HCT116 (cell line): ENCODE measurements around the gene SIL1. TPM values are rescaled to one million over a fixed set of nuclear protein-coding genes. Genes with fewer than 3 reads are reported as not detected.
A peak's percentile ranks its signal among the peaks of the same experiment; 100 is the strongest.

Experiments
- ATAC-seq: fragments of 200-7000 bp; cut with Tn5 transposase; 2 replicates; pipeline ENCODE4 v1.9.1; 2020; ENCODE audit warnings: mild to moderate bottlenecking, moderate library complexity
- BruUV-seq: library from RNA; stranded (reverse); fragments of 400-500 nt; replicated peaks from 2 replicates; lab custom pipeline; 2021; lab: Mats Ljungman, UMichigan
- CTCF ChIA-PET: fragments of 300-600 bp; sonication (Branson Sonifier 250); formaldehyde crosslinking; loops from one replicate; lab custom pipeline; 2021; ENCODE audit warnings: antibody characterized with exemption; lab: Charles Lee
- POLR2A ChIA-PET: fragments of 300-600, 350-600 bp; sonication (Branson Sonifier 250); formaldehyde crosslinking; loops from one replicate; lab custom pipeline; 2021; ENCODE audit warnings: antibody characterized with exemption; lab: Charles Lee
- RAD21 ChIA-PET, 2 experiments: fragments of 300-600 bp; sonication (Branson Sonifier 250); formaldehyde crosslinking; loops; one replicate each; lab custom pipeline; 2023; ENCODE audit warnings: low total read pairs in 2 of 2; ENCODE audit not compliant: uncharacterized antibody in 2 of 2, unreplicated experiment in 2 of 2, low non-redundant PET in 1 of 2; lab: Charles Lee
- DNase-seq: peaks from one replicate; pipeline ENCODE4 v3.0.0-alpha.2; 2010; ENCODE audit warnings: low read depth, low spot score
- H2AFZ ChIP-seq: fragments of 200-600 bp; shearing (Covaris generic), sonication (generic); 2 replicates; pipeline ENCODE4 v1.6.1; 2017; ENCODE audit warnings: low read depth, mixed run types, mixed read lengths, antibody characterized with exemption, low read length; ENCODE audit not compliant: poor library complexity, severe bottlenecking
- H3K27ac ChIP-seq: 2 replicates; pipeline ENCODE4 v1.5.1; 2012; ENCODE audit warnings: low read depth, low read length
- H3K27me3 ChIP-seq: fragments of 200-600 bp; sonication (generic); 2 replicates; pipeline ENCODE4 v1.6.1; 2016; ENCODE audit warnings: mixed run types, low read length, mixed read lengths; ENCODE audit not compliant: insufficient read depth
- H3K36me3 ChIP-seq, 2 experiments: fragments of 200-500 bp in 1 of 2; fragments of 200-600 bp in 1 of 2; sonication (Bioruptor generic) in 1 of 2; sonication (generic) in 1 of 2; 2 replicates each; pipeline versions ENCODE4 v1.5.1 to v1.6.1; 2014 to 2016; ENCODE audit warnings: low read length in 2 of 2, inconsistent platforms in 1 of 2, mixed read lengths in 1 of 2, mixed run types in 1 of 2; ENCODE audit not compliant: insufficient read depth in 2 of 2, control insufficient read depth in 1 of 2
- H3K4me1 ChIP-seq, 2 experiments: fragments of 200-600 bp in 1 of 2; sonication (generic) in 1 of 2; 2 replicates each; pipeline versions ENCODE4 v1.5.1 to v1.6.1; 2012 to 2017; ENCODE audit warnings: low read length in 2 of 2, inconsistent platforms in 1 of 2, mild to moderate bottlenecking in 1 of 2, mixed read lengths in 1 of 2, mixed run types in 1 of 2, moderate library complexity in 1 of 2; ENCODE audit not compliant: insufficient read depth in 2 of 2, control insufficient read depth in 1 of 2
- H3K4me2 ChIP-seq: fragments of 200-600 bp; sonication (generic); 2 replicates; pipeline ENCODE4 v1.6.1; 2017; ENCODE audit warnings: mixed run types, low read length, mixed read lengths
- H3K4me3 ChIP-seq, 2 experiments: fragments of 200-600 bp in 1 of 2; sonication (generic) in 1 of 2; replicated peaks in 1 of 2; 2 replicates each; pipeline ENCODE4 v1.5.1; 2011 to 2016; ENCODE audit warnings: low read length in 2 of 2, control low read depth in 1 of 2, low read depth in 1 of 2, mild to moderate bottlenecking in 1 of 2, mixed read lengths in 1 of 2, mixed run types in 1 of 2
- H3K79me2 ChIP-seq: fragments of 200-600 bp; sonication (generic); 2 replicates; pipeline ENCODE4 v1.6.1; 2017; ENCODE audit warnings: mild to moderate bottlenecking, mixed run types, low read length, moderate library complexity, mixed read lengths; ENCODE audit not compliant: insufficient read depth
- H3K9ac ChIP-seq: fragments of 200-600 bp; sonication (generic); 2 replicates; pipeline ENCODE4 v1.6.1; 2016; ENCODE audit warnings: low read length, mixed read lengths
- H3K9me2 ChIP-seq: fragments of 200-600 bp; sonication (generic), shearing (Covaris generic); 2 replicates; pipeline ENCODE4 v1.6.1; 2017; ENCODE audit warnings: mixed run types, mild to moderate bottlenecking, moderate library complexity; ENCODE audit not compliant: insufficient read depth
- H3K9me3 ChIP-seq, 2 experiments: fragments of 200-500 bp in 1 of 2; fragments of 200-600 bp in 1 of 2; sonication (Bioruptor generic) in 1 of 2; sonication (generic) in 1 of 2; 2 replicates each; pipeline ENCODE4 v1.6.1; 2014 to 2017; ENCODE audit warnings: low read length in 2 of 2, mixed read lengths in 2 of 2, inconsistent platforms in 1 of 2, low read depth in 1 of 2, mild to moderate bottlenecking in 1 of 2, mixed run types in 1 of 2, moderate library complexity in 1 of 2; ENCODE audit not compliant: control insufficient read depth in 1 of 2, insufficient read depth in 1 of 2
- H4K20me1 ChIP-seq: fragments of 200-600 bp; sonication (generic), shearing (Covaris generic); 2 replicates; pipeline ENCODE4 v1.6.1; 2017; ENCODE audit warnings: mixed run types, mild to moderate bottlenecking, moderate library complexity; ENCODE audit not compliant: insufficient read depth
- ATF3 ChIP-seq: IDR thresholded peaks from 2 replicates; pipeline ENCODE4 v1.6.1; 2012
- EZH2 ChIP-seq: fragments of 200-600 bp; sonication (generic); IDR thresholded peaks from 2 replicates; pipeline ENCODE4 v1.6.1; 2017; ENCODE audit warnings: antibody characterized with exemption, mixed run types
- RAD21 ChIP-seq: IDR thresholded peaks from 2 replicates; pipeline ENCODE4 v1.6.1; 2012; ENCODE audit warnings: low read depth, mild to moderate bottlenecking
- REST ChIP-seq: IDR thresholded peaks from 2 replicates; pipeline ENCODE4 v1.6.1; 2012; ENCODE audit warnings: low read depth
- SIN3A ChIP-seq: IDR thresholded peaks from 2 replicates; pipeline ENCODE4 v1.6.1; 2012; ENCODE audit warnings: low read depth
- YY1 ChIP-seq: IDR thresholded peaks from 2 replicates; pipeline ENCODE4 v1.6.1; 2011; ENCODE audit warnings: low read length, low read depth, moderate library complexity, mild to moderate bottlenecking; ENCODE audit not compliant: insufficient replicate concordance; ENCODE audit errors: extremely low read depth
- ZBTB33 ChIP-seq: IDR thresholded peaks from 2 replicates; pipeline ENCODE4 v1.6.1; 2011; ENCODE audit warnings: mild to moderate bottlenecking, low read length, moderate library complexity; ENCODE audit not compliant: insufficient replicate concordance; ENCODE audit errors: extremely low read depth
- ZNF274 ChIP-seq: fragments of 200-500 bp; sonication (Bioruptor generic); IDR thresholded peaks from 2 replicates; pipeline ENCODE4 v1.6.1; 2014; ENCODE audit warnings: mild to moderate bottlenecking, low read depth, low read length, inconsistent platforms
- intact Hi-C: fragments of 100-400 bp; cut with micrococcal nuclease; formaldehyde crosslinking; loops from 2 replicates; pipeline ENCODE4 v1.10.0; 2022
- total RNA-seq: library from RNA; stranded (reverse); gene quantifications from one replicate; pipeline ENCODE4 v1.2.1, GENCODE V29; 2021; ENCODE audit not compliant: unreplicated experiment

SIL1 gene
- total RNA-seq, 1 experiment from 2014 or later: 34.0 TPM

GRCh38 chr5:138936968-138937345 is 261.2 kb downstream of the SIL1 start:
- RAD21 ChIA-PET: no interaction called here
- Histone ChIP-seq H3K27me3 (no peaks in the 10 kb centered on the region), H3K27ac (no peak overlapping the region), H3K9ac (no peak overlapping the region), H3K79me2 (no peaks in the 10 kb centered on the region), H2AFZ (no peak overlapping the region), H4K20me1 (no peaks in the 10 kb centered on the region), H3K4me3 (no peak overlapping the region), H3K36me3 (peaks cover 14 to 16% of the 10 kb centered on the region in 2 experiments), H3K9me2 (no peaks in the 10 kb centered on the region), H3K4me2 (no peak overlapping the region), H3K9me3 (no peaks in the 10 kb centered on the region)
- DNase-seq: no peak
- ATAC-seq: peak; percentile 21; the same call in 1 of the 2 replicates
- no TSS peak for BruUV-seq
- intact Hi-C loops: loop anchor here (10.0 kb wide), 1 partner anchor 328 kb away; no protein-coding TSS in a partner anchor
- POLR2A ChIA-PET: no interaction called here
- CTCF ChIA-PET: no interaction called here
- no peak for TF ChIP-seq REST
- TF ChIP-seq EZH2: no peak
- TF ChIP-seq YY1: no peak
- TF ChIP-seq ATF3: no peak
- TF ChIP-seq SIN3A: 0 out of 2 replicates have a peak, but pooled peaks have one; percentile 17
- TF ChIP-seq ZBTB33: no peak
- no peak for TF ChIP-seq RAD21
- TF ChIP-seq ZNF274: no peak
- TF ChIP-seq, all 23 proteins: peak for 1
- no peaks in the 10 kb centered on the region for H3K4me1 ChIP-seq
